HCT116 (cell line): ENCODE results near the gene OR13C3. TPM values are rescaled to one million over a fixed set of nuclear protein-coding genes. Genes with fewer than 3 reads are reported as not detected.

Source experiments
- ATF3 ChIP-seq: IDR thresholded peaks from 2 replicates; pipeline ENCODE4 v1.6.1; 2012
- EZH2phosphoT487 ChIP-seq: fragments of 200-600 bp; IDR thresholded peaks from 2 replicates; pipeline ENCODE4 v1.6.1; 2018; ENCODE audit warnings: antibody characterized with exemption, borderline replicate concordance
- FOSL1 ChIP-seq: IDR thresholded peaks from 2 replicates; pipeline ENCODE4 v1.6.1; 2012; ENCODE audit warnings: low read depth
- POLR2AphosphoS5 ChIP-seq: IDR thresholded peaks from 2 replicates; pipeline ENCODE4 v1.6.1; 2011; ENCODE audit warnings: mild to moderate bottlenecking, low read depth, low read length, moderate library complexity
- RAD21 ChIP-seq: IDR thresholded peaks from 2 replicates; pipeline ENCODE4 v1.6.1; 2012; ENCODE audit warnings: low read depth, mild to moderate bottlenecking
- REST ChIP-seq: IDR thresholded peaks from 2 replicates; pipeline ENCODE4 v1.6.1; 2012; ENCODE audit warnings: low read depth
- SP1 ChIP-seq: IDR thresholded peaks from 2 replicates; pipeline ENCODE4 v1.6.1; 2012; ENCODE audit warnings: low read depth
- YY1 ChIP-seq: IDR thresholded peaks from 2 replicates; pipeline ENCODE4 v1.6.1; 2011; ENCODE audit warnings: low read length, low read depth, moderate library complexity, mild to moderate bottlenecking; ENCODE audit not compliant: insufficient replicate concordance; ENCODE audit errors: extremely low read depth
- ZBTB33 ChIP-seq: IDR thresholded peaks from 2 replicates; pipeline ENCODE4 v1.6.1; 2011; ENCODE audit warnings: mild to moderate bottlenecking, low read length, moderate library complexity; ENCODE audit not compliant: insufficient replicate concordance; ENCODE audit errors: extremely low read depth
- total RNA-seq: library from RNA; stranded (reverse); gene quantifications from one replicate; pipeline ENCODE4 v1.2.1, GENCODE V29; 2021; ENCODE audit not compliant: unreplicated experiment
- TF ChIP-seq, protein P1 (sequence below): IDR thresholded peaks from 2 replicates; pipeline ENCODE4 v1.6.1; 2012

Gene OR13C3
- total RNA-seq, 1 experiment from 2014 or later = not detected

DNA sequence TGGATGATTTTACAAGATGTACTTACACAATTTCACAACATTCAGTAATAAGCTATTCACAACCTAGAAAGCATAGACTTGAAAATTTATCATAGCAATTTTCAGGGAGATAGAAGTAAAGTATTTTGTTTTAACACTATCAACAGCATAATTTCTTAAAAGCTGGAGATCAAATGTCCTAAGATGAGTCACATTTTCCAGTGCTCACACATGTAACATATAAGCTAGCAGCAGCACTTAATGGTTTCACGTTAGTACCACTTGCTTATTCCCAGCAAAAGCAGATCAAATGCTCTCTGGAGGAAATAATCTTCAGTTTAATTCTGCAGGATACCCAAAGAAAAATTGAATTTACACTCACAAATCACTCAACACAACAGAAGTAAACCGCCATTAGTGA lies 38.8 kb upstream of the OR13C3 start (continued):
- no peak for TF ChIP-seq REST
- TF ChIP-seq POLR2AphosphoS5 = no peak
- TF ChIP-seq, protein P1, sequence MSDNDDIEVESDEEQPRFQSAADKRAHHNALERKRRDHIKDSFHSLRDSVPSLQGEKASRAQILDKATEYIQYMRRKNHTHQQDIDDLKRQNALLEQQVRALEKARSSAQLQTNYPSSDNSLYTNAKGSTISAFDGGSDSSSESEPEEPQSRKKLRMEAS = no peak
- no peak for TF ChIP-seq ATF3
- TF ChIP-seq EZH2phosphoT487 = no peak
- TF ChIP-seq ZBTB33 = no peak
- no peak for TF ChIP-seq SP1
- TF ChIP-seq FOSL1 = no peak
- no peak for TF ChIP-seq RAD21
- no peak for TF ChIP-seq YY1
